ENCODE results near the gene NKX2-1.

GRCh38 chr14:36510078-36510799 is 9.8 kb downstream of the NKX2-1 start:
- no peak for TF ChIP-seq CTCF (IDR thresholded peaks at IDR 0.05)
- TF ChIP-seq POLR2A (IDR thresholded peaks at IDR 0.05) = no peak

All from adrenal gland (tissue), 5 donors.